HG03342 (cell line): Measurements from ENCODE around the gene SLC35E4.
"Not testable (repeated sequence)": the region's sequence is repeated elsewhere in the genome, so short reads cannot be mapped to it uniquely, and the experiment has no call there.

ENCODE experiments used
- ATAC-seq: cut with Tn5 transposase; IDR thresholded peaks from one replicate; pipeline ENCODE4 v1.9.1; 2021; ENCODE audit warnings: mild to moderate bottlenecking, moderate library complexity; ENCODE audit not compliant: unreplicated experiment

SLC35E4 gene

GRCh38 chr22:30648825-30649224 is 13.2 kb downstream of the SLC35E4 start:
- no peak for ATAC-seq

- ATAC-seq: no peak
These were observed 13.9 kb downstream of the SLC35E4 start for GRCh38 chr22:30649430-30650007.

GRCh38 chr22:30650508-30651116 is 15.0 kb downstream of the SLC35E4 start:
- no peak for ATAC-seq

- ATAC-seq: no peak
These were observed 17.3 kb downstream of the SLC35E4 start for GRCh38 chr22:30652852-30653251.

- no peak for ATAC-seq
These were observed 18.8 kb downstream of the SLC35E4 start for GRCh38 chr22:30654361-30654760.

GRCh38 chr22:30655532-30655931 is 20.0 kb downstream of the SLC35E4 start:
- no peak for ATAC-seq

GRCh38 chr22:30662040-30662439 is 26.5 kb downstream of the SLC35E4 start:
- no peak for ATAC-seq

- no peak for ATAC-seq
These were observed 29.2 kb downstream of the SLC35E4 start for GRCh38 chr22:30664798-30665197.

GRCh38 chr22:30665266-30665665 is 29.7 kb downstream of the SLC35E4 start:
- ATAC-seq: no peak

GRCh38 chr22:30665786-30666185 is 30.2 kb downstream of the SLC35E4 start:
- ATAC-seq: no peak

- ATAC-seq: no peak
These were observed 31.5 kb downstream of the SLC35E4 start for GRCh38 chr22:30667107-30667493.

- ATAC-seq: peak; percentile 84
These were observed 32.2 kb downstream of the SLC35E4 start, which contains the start of gene DUSP18 for GRCh38 chr22:30667494-30668385. Gene DUSP18, minus strand, starts transcription at chr22:30667875. Its CDS starts 3,872 bp downstream, at chr22:30664003.

- no peak for ATAC-seq
These were observed 32.8 kb downstream of the SLC35E4 start for GRCh38 chr22:30668386-30668710.

- ATAC-seq: no peak
These were observed 35.5 kb downstream of the SLC35E4 start for GRCh38 chr22:30671071-30671470.

- ATAC-seq: no peak
These were observed 37.6 kb downstream of the SLC35E4 start for GRCh38 chr22:30673136-30673535.

GRCh38 chr22:30674482-30674881 is 38.9 kb downstream of the SLC35E4 start:
- no peak for ATAC-seq

- ATAC-seq: no peak
These were observed 39.9 kb downstream of the SLC35E4 start for GRCh38 chr22:30675436-30675835.

GRCh38 chr22:30676565-30676964 is 41.0 kb downstream of the SLC35E4 start:
- ATAC-seq: not testable (repeated sequence)

- ATAC-seq: not testable (repeated sequence)
These were observed 44.5 kb downstream of the SLC35E4 start for GRCh38 chr22:30679895-30680690.

- no peak for ATAC-seq
These were observed 45.6 kb downstream of the SLC35E4 start for GRCh38 chr22:30680991-30681770.
